Putamen (tissue), 1 donor: ENCODE results near the gene CLEC4M.
"Not testable (repeated sequence)": the region's sequence is repeated elsewhere in the genome, so short reads cannot be mapped to it uniquely, and the experiment has no call there.

Experiments used
- DNase-seq: peaks from one replicate; pipeline ENCODE4 v3.0.0-alpha.2; 2016; ENCODE audit warnings: low spot score

The CLEC4M gene

DNA sequence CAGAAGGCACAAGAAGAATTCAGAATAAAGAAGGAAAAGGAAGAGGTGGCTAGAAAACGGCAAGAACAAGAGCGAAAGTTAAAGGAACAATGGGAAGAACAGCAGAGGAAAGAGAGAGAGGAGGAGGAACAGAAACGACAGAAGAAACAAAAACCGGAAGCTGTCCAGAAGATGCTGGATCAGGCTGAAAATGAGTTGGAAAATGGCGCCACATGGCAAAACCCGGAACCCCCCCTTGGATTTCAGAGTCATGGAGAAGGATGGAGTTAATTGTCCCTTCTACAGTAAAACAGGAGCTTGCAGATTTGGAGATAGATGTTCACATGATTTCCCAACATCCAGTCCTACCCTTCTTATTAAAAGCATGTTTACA, 22.4 kb upstream of the CLEC4M start:
- no peak for DNase-seq

GRCh38 chr19:7742575-7742974, 20.5 kb upstream of the CLEC4M start:
- no peak for DNase-seq

DNA sequence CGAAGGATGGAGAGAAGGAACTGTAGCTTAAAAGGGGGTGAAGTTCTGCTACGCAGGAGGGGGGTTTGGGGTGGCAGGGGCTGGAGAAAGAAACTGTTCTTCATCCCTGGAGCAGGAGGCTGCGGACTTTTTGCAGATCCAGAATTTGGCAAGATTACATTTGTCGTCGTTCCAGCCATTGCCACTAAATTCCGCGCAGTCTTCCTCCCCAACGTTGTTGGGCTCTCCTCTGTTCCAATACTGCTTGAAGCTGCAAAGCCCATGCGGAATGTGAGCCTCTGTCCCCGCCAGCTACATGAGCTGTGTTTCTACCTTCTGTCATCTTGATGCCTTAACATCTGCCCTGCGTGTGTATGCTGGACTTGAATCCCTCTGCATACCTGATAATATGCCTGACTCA, 20.1 kb upstream of the CLEC4M start:
- no peak for DNase-seq

DNA sequence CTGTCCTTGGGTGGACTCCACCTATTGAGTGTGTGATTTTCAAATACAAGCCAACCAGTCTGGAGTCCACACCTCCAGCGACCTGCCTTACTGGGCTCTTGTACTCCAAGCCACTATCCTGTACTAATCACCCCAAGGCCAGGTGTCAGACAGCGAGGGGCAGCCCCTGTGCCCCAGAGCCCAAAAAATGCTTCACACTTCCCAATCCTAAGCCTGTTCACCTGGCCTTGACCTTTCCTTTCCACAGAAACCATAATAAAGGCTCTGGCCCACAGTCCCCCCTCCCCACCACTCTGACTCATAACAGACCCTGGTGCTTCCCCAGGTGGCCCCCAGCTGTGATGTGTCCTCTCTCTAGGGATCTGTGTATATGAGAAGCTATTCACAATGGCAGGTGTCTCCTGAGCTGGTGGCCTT, 19.6 kb upstream of the CLEC4M start:
- DNase-seq, result no peak

DNA sequence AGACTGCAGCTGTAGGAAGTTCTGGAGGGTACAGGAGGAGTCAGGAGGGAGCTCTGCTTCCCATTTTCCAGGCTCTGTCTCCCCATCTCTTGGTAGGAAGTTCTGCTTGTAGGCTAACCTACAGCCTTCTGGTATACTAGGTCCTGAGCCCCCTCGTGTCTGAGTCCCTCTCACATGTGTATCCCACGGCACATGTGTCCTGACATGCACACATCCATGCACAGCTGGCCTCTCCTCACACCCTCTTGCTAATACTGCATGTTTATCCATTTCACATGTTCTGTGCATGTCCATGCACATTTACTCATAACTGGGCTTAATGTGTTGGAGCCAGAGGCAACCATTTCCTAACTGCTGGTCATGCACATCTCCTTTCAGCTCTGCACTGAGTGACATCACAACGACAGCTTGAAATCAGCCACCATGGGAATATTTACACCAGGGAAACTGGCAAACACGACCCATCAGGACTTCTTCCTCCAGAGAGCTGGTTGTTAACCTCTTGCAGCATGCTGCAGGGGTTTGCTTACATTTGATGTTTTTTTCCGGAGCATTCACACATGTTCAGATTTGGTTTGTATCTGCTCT, 18.8 kb upstream of the CLEC4M start:
- DNase-seq, result no peak

GRCh38 chr19:7744871-7745650, 18.0 kb upstream of the CLEC4M start:
- DNase-seq, result no peak

DNA sequence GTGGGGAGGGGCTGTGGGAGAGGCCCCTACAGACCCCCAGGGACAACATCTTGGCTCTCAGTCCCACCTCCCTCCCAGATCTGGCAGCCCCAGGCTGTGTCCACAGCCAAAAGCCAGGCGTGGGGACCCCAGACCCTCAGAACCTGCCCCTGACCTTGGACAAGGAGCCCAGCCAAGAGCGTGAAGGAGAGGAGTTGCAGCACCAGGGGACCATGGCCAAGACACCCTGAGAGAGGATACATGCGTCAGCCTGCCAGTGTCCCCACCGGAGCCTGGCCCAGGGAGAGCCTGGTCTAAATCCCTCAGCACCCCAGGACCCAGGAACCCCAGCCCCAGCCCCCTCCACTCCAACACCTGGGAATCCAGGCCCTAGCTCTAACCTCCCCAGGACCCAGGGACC, 16.7 kb upstream of the CLEC4M start:
- DNase-seq, result not testable (repeated sequence)

DNA sequence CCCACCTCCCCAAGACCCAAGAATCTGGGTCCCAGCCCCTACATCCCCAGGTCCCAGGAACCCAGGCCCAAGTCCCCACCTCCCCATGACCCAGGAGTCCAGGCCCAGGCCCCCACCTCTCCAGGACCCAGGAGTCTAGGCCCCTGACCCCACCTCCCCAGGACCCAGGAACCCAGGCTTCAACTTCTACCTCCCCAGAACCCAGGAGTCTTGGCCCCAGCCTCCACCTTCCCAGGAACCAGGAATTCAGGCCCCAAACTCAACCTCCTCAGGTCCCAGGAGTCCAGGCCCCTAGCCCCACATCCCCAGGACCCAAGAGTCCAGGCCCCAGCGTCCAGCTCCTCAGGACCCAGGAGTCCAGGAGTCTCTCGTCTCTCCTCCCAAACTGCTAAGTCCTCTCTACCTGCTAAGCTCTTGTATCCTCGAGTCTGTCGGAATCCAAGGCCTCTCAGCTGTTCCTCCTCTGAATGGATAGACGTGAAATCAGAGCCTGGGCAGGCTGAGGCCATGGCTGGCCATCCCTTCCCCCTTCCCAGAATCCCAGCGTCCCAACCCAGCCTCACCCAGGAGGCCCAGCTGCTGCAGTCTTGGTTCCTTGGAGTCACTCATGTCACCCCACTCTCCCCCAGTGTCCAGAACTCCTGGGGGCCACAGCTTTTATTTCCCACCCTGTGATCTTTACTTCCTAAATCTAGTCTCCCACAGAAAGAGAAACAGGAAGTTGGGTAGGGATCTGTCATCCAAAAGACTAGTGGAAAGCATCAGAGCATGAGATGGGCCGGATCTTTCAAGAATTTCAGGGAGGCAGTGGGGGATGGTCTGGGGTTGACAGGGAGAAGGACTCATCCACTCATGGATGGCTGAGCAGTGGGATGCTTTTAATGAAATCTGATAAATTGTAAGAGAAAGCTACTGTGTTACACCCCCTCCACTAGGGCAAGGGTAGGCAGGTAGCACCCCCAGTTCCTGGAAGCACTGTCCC, 15.8 kb upstream of the CLEC4M start, which contains the start of gene CD209:
Gene CD209, minus strand, starts transcription at position 632 of the 982 bp plus-strand sequence. Its CDS starts 23 bp downstream, at position 609.
- no peak for DNase-seq

DNA sequence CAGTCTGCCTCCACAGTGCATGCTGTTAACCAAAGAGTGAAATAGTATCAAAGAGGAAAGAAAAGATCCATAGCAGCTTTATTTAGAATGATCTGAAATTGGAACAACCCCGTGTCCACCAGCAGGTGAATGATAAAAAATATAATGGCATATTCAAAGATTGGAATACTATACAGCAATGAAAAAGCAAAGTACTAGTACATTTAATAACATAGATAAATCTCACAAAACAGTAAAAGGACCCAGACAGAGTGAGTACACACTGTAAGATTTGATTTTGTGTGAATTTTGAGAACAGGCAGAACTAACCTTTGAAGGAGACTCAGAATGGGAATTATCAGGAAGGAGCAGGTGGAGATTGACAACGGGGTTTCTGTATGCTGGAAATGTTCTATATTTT, 14.9 kb upstream of the CLEC4M start:
- no peak for DNase-seq

DNA sequence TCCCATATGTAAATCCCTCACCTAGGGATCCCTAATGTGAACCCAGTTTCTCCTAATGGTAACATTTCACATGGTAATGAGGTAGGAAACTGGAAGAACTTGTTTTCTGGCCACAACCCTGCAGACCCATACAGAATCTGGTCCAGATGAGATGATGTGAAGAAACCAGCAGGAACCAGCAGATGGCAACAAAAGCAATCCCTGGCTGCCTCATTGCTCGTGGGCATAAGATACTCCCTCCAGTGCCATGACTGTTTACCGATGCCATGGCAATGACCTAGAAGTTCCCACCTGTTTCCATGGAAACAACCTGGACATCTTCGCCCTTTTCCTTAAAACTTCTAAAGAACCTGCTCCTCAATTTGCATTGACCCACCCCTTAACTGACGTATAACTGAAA, 14.3 kb upstream of the CLEC4M start:
- DNase-seq, result no peak

DNA sequence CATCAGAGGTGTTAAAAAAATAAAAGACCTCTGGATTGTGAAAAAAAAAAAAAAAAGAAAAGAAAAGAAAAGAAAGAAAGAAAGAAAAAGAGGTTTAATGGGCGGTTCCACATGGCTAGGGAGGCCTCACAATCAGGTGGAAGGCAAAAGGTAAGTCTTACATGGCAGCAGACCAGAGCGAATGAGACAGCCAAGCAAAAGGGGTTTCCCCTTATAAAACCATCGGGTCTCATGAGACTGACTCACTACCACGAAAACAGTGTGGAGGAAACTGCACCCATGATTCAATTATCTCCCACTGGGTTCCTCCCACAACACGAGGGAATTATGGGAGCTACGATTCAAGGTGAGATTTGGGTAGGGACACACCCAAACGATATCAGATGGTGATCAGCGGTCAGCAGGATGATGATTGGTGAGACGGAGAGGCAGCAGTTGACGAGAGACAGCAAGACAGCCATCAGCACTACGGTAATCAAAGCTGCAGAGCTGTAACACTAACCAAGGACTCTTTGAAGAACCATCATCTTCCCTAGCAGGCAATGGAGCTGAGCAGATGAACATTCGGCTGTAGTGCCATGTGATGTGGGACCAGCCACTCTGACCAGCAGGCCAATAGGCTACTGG, 11.8 kb upstream of the CLEC4M start:
- DNase-seq, result no peak

DNA sequence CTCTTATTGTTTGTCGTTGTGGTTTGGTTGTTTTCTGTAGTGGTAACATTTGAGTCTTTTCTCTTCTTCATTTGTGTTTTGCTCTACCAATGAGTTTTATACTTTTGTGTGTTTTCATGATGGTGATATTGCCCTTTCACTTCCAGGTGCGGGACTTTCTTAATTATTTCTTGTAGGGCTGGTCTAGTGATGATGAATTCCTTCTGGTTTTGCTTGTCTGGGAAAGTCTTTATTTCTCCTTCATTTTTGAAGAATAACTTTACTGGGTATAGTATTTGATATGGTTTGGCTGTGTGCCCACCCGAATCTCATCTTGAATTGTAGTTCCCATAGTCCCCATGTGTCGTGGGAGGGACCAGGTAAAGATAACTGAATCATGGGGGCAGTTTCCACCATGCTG, 6.8 kb upstream of the CLEC4M start:
- DNase-seq, result no peak

DNA sequence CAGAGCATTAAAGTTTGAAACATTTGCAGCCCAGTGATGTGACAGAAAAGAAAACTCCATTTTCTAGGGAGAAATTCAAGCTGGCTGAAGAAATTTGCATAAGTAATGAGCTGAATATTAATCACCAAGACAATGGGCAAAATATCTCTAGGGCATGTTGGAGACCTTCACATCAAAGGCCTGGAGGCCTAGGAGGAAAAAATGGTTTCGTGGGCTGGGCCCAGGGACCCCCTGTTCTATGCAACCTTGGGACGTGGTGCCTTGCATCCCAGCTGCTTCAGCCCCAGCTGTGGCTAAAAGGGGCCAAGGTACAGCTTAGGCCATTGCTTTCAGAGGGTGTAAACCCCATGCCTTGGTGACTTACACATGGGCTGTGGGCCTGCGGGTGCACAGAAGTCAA, 5.7 kb upstream of the CLEC4M start:
- no peak for DNase-seq

DNA sequence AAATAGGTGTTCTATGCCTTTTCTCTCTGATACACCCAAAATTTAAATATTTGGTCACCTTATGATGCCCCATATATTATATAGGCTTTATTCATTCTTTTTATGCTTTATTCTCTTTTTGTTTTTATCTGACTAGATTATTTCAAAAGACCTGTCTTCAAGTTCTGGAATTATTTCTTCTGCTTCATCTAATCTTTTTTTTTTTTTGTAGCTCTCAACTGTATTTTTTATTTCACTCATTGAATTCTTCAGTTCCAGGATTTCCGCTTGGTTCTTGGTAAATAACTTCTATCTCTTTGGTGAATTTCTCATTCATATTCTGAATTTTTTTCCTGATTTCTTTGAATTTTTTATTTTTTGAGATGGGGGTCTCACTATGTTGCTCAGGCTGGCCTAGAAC, 3.9 kb upstream of the CLEC4M start:
- no peak for DNase-seq

DNA sequence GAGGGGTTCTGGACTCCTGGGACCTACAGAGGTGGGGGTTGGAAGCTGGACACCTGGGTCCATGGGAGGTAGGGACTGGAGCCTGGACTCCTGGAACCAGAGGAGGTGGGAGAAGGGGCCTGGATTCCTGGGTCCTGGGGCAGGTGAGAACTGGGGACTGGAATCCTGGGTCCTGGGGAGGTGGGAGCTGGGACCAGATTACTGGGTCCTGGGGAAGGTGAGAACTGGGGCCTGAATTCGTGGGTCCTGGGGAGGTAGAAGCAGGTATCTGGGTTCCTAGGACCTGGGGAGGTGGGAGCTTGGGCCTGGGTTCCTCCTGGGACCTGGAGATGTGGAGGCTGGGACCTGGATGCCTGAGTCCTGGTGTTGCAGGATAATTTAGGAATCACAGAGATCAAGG, 653 bp downstream of the CLEC4M start:
- no peak for DNase-seq

GRCh38 chr19:7764157-7764556, 1.1 kb downstream of the CLEC4M start:
- DNase-seq, result not testable (repeated sequence)

DNA sequence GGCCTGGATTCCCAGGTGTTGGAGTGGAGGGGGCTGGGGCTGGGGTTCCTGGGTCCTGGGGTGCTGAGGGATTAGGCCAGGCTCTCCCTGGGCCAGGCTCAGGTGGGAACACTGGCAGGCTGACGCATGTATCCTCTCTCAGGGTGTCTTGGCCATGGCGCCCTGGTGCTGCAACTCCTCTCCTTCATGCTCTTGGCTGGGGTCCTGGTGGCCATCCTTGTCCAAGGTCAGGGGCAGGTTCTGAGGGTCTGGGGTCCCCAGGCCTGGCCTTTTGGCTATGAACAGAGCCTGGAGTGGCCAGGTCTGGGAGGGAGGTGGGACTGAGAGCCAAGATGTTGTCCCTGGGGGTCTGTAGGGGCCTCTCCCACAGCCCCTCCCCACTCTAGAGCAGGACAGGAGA, 2.0 kb downstream of the CLEC4M start:
- not testable (repeated sequence) for DNase-seq

DNA sequence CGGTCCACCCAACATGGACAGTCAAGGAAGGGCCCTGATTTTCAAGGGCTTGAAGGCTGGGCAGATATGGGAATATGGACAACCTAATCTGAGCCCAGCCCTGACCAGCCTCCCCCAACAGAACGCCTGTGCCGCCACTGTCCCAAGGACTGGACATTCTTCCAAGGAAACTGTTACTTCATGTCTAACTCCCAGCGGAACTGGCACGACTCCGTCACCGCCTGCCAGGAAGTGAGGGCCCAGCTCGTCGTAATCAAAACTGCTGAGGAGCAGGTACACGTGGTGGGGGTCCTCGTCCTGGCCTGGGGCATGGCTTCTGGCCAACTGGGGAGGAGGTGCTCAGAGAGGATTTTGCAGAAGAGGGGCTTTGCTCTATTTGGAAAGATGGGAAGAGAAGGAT, 3.5 kb downstream of the CLEC4M start:
- no peak for DNase-seq

DNA sequence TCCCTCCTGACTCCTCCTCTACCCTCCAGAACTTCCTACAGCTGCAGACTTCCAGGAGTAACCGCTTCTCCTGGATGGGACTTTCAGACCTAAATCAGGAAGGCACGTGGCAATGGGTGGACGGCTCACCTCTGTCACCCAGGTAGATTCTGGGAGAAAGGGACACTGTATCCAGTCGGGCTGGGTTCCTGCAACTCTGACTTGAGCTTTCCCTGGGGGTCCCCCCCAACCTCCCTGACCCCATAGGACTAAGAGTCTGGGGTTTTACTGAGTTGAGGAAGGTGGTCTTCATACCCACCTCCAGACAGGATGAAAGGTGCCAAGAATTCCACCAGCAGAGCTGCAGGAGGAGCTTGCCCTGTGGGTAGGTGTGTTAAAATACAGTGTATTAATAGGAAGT, 4.4 kb downstream of the CLEC4M start:
- DNase-seq, result no peak

DNA sequence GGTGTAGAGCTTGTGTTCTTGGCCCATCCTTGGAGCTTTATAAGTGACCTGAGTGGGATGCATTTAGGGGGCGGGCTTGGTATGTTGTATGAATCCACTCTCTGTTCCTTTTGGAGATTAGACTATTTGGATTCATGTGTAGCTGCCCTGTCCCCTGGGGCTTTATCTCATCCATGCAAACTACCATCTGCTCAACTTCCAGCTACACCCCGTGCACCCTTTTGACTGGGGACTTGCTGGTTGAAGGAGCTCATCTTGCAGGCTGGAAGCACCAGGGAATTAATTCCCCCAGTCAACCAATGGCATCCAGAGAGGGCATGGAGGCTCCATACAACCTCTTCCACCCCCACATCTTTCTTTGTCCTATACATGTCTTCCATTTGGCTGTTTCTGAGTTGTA, 6.1 kb downstream of the CLEC4M start:
- DNase-seq, result no peak

DNA sequence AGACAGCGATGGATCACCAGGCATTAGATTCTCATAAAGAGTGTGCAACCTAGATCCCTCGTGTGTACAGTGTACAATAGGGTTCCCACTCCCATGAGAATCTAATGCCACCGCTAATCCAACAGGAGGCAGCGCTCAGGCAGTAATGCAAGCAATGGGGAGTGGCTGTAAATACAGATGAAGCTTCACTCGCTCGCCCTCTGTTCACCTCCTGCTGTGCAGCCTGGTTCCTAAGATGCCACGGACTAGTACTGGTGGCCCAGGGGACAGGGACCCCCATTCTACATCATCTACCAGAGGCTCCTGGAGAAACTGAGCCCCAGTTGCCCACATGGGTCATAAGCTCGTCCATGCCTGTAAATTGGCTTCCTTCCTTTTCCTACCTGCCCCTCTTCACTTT, 8.0 kb downstream of the CLEC4M start:
- DNase-seq, result no peak

GRCh38 chr19:7772752-7773291, 9.8 kb downstream of the CLEC4M start:
- DNase-seq, result no peak
